Thyroid gland (tissue), 4 donors: ENCODE measurements around the gene KLF7.

Source experiments
- POLR2A ChIP-seq, 2 donors: fragments of 450-650 bp; IDR thresholded peaks; one replicate each; pipeline ENCODE4 v1.6.1; 2017; ENCODE audit warnings: antibody characterized with exemption in 2 of 2, mild to moderate bottlenecking in 2 of 2, moderate library complexity in 1 of 2
- TF ChIP-seq, protein P1 (sequence below), 6 experiments: fragments of 200-600 bp in 3 of 6; fragments of 450-650 bp in 3 of 6; sonication (generic) in 3 of 6; IDR thresholded peaks; one replicate each; pipeline ENCODE4 v1.5.1; 2016 to 2019; ENCODE audit warnings: antibody characterized with exemption in 6 of 6, mild to moderate bottlenecking in 2 of 6, inconsistent platforms in 1 of 6, moderate library complexity in 1 of 6

DNA sequence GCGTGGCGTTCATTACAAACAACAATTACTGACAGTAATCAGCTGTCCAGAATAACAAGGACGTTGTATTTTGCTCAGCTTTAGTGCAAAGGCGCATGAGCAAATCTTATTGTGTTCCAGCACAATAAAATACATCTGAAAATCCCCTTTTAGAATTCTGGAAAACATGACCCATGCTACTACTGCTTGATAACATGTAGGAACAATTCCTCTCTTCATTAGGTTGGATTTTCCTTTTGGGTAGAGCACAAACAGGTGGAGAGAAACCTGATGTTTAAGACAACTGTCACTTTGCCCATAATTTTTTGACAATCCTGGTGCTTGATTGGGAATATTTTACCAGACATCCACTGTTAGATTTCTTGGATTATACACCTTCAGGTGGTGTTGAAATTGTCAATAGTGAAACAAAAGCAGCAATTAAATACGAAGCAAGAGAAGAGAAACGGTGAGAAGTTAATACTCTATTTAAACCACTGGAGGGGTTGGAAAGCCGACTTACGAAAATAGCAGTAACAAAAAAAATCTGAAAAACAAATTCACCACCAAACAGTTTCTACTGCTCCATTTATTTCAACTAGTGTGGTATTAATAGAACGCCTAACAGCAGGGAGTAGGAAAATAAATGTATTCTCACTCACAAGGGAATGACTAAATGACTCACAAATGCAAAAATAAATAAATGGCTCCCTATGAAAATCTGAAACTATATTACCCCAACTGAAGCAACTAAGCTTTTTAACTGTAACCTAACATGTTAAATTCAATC, 123.8 kb downstream of the KLF7 start:
- TF ChIP-seq, protein P1, sequence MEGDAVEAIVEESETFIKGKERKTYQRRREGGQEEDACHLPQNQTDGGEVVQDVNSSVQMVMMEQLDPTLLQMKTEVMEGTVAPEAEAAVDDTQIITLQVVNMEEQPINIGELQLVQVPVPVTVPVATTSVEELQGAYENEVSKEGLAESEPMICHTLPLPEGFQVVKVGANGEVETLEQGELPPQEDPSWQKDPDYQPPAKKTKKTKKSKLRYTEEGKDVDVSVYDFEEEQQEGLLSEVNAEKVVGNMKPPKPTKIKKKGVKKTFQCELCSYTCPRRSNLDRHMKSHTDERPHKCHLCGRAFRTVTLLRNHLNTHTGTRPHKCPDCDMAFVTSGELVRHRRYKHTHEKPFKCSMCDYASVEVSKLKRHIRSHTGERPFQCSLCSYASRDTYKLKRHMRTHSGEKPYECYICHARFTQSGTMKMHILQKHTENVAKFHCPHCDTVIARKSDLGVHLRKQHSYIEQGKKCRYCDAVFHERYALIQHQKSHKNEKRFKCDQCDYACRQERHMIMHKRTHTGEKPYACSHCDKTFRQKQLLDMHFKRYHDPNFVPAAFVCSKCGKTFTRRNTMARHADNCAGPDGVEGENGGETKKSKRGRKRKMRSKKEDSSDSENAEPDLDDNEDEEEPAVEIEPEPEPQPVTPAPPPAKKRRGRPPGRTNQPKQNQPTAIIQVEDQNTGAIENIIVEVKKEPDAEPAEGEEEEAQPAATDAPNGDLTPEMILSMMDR (IDR thresholded peaks at IDR 0.05), result no peak
- no peak for TF ChIP-seq POLR2A (IDR thresholded peaks at IDR 0.05)
